Measurements from ENCODE around the gene SPRN. TPM values are rescaled to one million over a fixed set of nuclear protein-coding genes. Genes with fewer than 3 reads are reported as not detected.
"Not testable (repeated sequence)": the region's sequence is repeated elsewhere in the genome, so short reads cannot be mapped to it uniquely, and the experiment has no call there.

Gene SPRN, protein sequence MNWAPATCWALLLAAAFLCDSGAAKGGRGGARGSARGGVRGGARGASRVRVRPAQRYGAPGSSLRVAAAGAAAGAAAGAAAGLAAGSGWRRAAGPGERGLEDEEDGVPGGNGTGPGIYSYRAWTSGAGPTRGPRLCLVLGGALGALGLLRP
- 0.82 TPM for total RNA-seq

GRCh38 chr10:133424601-133425000 is at the start of gene SPRN:
SPRN (minus strand) TSS chr10:133424625; CDS start chr10:133423681, 944 bp downstream.
- DNase-seq, result not testable (repeated sequence)

DNA sequence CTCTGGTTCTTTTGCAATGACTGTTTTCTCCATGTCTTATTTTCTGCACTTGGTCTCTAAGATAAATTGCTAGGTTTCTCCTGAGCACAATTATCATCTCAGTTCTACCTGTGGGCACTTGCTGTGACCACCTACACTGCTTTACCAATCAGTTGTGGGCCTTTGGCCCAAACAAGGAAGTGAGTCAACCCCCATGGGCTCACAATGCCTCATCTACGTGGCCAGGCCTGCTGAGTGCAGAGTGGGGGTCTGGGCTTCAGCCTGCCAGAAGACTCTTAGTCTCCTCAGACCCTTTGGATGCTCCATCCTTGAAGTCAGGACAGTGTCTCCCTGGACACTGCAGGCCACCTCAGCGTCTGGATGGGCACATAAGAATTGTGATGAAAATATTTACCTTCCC is 49.6 kb upstream of the SPRN start:
- no peak for DNase-seq

- no peak for DNase-seq
Measured at GRCh38 chr10:133473270-133473669, 48.8 kb upstream of the SPRN start.

GRCh38 chr10:133471300-133472109 is 47.1 kb upstream of the SPRN start:
- no peak for DNase-seq

DNA sequence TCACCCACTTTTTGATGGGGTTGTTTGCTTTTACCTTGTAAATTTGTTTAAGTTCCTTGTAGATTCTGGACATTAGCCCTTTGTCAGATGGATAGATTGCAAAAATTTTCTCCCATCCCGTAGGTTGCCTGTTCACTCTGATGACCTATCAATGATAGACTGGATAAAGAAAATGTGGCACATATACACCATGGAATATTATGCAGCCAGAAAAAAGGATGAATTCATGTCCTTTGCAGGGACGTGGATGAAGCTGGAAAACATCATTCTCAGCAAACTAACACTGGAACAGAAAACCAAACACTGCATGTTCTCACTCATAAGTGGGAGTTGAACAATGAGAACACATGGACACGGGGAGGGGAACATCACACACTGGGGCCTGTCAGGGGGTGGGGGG is 44.8 kb upstream of the SPRN start:
- DNase-seq, result not testable (repeated sequence)

- no peak for DNase-seq
Measured at GRCh38 chr10:133467286-133467911, 43.0 kb upstream of the SPRN start.

- no peak for DNase-seq
Measured at GRCh38 chr10:133466683-133467275, 42.4 kb upstream of the SPRN start.

GRCh38 chr10:133465950-133466474 is 41.6 kb upstream of the SPRN start:
- DNase-seq, result no peak

DNA sequence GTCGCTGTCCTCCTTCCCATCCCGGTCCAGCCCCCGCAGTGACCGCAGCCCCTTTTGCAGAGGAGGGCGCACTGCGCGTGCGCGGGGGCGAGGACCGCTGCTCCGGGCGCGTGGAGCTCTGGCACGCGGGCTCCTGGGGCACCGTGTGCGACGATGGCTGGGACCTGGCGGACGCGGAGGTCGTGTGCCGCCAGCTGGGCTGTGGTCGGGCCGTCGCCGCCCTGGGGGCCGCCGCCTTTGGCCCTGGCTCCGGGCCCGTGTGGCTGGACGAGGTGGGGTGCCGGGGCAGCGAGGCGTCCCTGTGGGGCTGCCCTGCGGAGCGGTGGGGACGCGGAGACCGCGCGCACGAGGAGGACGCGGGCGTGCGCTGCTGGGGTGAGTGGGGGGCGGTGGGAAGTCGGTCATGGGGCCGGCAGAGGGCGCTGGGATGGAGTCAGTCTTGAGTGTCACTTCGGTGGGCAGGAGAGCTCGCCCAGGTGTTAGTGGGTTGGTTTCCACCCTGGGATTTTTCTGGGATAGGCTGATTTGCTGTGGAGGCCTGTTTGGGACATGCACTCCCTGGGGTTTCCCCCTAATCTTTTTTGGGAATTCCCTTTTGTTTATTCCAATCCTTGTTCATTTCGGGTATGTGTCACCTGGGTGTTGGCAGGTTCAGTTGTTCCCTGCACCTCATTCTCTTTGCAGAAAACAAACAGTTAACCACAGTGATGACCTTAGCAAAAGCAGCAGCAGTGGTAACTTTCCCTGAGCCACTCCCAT is 40.9 kb upstream of the SPRN start:
- DNase-seq, result no peak

GRCh38 chr10:133464582-133465031 is 40.2 kb upstream of the SPRN start:
- DNase-seq, result no peak

- no peak for DNase-seq
Measured at GRCh38 chr10:133462512-133463305, 38.3 kb upstream of the SPRN start.

DNA sequence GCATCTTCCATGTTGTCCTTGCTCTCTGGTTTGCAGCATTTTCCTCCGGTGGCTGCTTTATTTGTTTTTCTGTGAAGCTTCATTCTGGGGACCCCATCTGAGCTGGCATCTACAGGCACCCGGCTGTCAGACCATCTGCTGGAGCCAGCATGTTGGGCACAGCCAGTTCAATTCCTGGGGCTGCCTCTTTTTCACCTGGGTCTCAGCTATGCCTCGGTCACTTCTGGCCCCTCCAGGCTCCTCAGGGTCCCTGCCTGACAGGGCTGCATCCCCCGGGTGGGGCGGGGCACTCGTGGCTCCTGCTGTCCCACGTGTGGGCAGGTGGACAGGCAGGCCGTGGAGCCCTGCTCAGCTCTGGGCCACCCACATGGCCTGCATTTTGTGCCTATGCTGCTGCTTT is 37.4 kb upstream of the SPRN start:
- no peak for DNase-seq

- no peak for DNase-seq
Measured at GRCh38 chr10:133461027-133461426, 36.6 kb upstream of the SPRN start.

DNA sequence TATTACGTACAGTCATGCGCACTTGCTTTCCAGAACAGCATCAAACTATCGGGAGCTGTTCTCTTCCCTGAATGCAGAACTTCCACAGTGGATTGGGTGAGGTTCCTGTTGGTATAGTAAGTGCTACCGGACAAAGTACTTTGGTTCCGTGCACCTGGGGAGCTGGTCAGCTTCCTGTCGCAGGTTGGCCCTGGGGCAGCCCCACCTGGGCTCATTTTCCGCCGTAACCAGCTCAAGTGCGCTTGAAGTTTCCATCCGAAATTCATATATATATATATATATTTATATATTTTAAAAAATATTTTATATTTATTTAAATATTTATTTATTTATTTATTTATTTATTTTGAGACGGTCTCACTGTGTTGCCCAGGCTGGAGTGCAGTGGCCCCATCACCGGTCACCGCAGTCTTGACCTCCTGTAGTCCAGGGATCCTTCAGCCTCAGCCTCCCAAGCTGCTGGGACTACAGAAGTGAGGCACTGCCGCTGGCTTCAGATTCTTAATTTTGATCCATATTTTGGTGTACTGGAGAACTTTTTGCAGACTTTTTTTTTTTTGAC is 35.9 kb upstream of the SPRN start:
- DNase-seq, result no peak

- no peak for DNase-seq
Measured at GRCh38 chr10:133459454-133460207, 35.2 kb upstream of the SPRN start.

DNA sequence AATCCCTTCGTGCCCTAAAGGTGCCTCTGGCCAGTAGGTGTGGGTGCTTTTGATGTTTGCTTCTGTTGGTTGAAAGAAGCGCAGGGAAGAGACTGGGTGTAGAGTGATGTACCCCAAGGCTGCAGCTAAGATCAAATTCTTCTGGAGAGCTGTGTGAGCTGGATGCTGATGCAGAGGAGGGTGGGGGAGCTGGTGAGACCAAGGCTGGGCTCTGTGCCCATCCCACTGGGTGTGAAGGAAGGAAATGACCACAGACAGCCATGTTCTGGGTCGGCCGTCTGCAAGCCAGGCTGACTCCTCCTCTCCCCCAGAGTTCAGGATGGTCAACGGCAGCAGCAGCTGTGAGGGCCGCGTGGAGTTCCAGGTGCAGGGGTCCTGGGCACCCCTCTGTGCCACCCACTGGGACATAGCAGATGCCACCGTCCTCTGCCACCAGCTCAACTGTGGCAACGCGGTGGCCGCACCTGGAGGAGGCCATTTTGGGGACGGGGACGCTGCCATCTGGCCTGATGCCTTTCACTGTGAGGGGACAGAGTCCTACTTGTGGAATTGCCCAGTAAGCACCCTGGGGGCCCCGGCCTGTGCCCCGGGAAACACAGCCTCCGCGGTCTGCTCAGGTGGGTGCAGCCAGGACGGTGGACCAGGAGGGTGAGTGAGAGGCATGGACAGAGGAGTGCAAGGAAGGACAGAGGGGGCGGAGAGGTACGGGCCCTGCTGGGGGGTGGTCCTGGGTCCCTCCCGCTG is 34.5 kb upstream of the SPRN start:
- DNase-seq, result no peak

DNA sequence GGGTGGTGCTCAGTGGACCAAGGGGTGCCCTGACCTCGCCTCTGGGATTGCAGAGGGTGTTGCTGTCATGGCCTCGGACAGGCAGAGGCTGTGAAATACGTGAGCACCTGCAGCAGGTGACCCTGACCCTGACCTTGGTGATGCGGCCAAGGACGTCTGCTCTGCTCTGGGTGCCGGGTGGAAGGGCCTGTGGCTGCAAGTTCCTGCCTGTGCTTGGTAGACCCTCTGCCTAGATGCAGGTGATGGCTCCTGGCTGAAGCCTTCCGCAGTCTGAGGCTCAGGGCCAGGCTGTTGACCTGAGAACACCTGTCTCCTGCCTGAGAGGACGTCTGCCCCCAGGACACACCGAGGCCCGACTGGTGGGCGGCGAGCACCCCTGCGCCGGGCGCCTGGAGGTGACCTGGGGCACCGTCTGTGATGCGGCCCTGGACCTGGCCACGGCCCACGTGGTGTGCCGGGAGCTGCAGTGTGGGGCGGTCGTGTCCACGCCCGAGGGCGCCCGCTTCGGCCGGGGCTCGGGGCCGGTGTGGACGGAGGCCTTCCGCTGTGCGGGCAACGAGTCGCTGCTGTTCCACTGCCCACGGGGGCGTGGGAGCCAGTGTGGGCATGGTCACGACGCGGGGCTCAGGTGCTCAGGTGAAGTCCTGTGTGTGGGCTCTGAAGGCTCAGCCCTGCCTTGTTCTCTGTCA is 33.7 kb upstream of the SPRN start:
- DNase-seq, result no peak

- DNase-seq, result no peak
Measured at GRCh38 chr10:133457100-133457841, 32.8 kb upstream of the SPRN start.
